Sigmoid colon (tissue), 7 donors: ENCODE data around the gene DPEP2NB. TPM values are rescaled to one million over a fixed set of nuclear protein-coding genes. Genes with fewer than 3 reads are reported as not detected.
A peak's percentile ranks its signal among the peaks of the same experiment; 100 is the strongest.

ENCODE experiments used
- DNase-seq: peaks from one replicate; pipeline ENCODE4 v3.0.0-alpha.2; 2019
- H3K27ac ChIP-seq, 4 donors: fragments of 200-600 bp; sonication (generic); one replicate each; pipeline ENCODE4 v1.5.1; 2016 to 2019; ENCODE audit warnings: mild to moderate bottlenecking in 1 of 4
- H3K27me3 ChIP-seq, 3 donors: fragments of 200-600 bp; sonication (generic); one replicate each; pipeline ENCODE4 v1.5.1; 2019; ENCODE audit warnings: mild to moderate bottlenecking in 1 of 3
- H3K36me3 ChIP-seq, 4 donors: fragments of 200-600 bp; sonication (generic); one replicate each; pipeline ENCODE4 v1.5.1; 2016 to 2019
- H3K4me1 ChIP-seq, 4 donors: fragments of 200-600 bp; sonication (generic); one replicate each; pipeline ENCODE4 v1.5.1; 2017 to 2019
- H3K4me3 ChIP-seq, 4 donors: fragments of 200-600 bp; sonication (generic); one replicate each; pipeline ENCODE4 v1.5.1; 2017 to 2019; ENCODE audit warnings: mild to moderate bottlenecking in 2 of 4, moderate library complexity in 1 of 4
- H3K9me3 ChIP-seq, 4 donors: fragments of 200-600 bp in 3 of 4; sonication (generic) in 3 of 4; one replicate each; pipeline versions ENCODE4 v1.5.1 to v1.6.1; 2013 to 2019
- CTCF ChIP-seq, 4 experiments: fragments of 450-650 bp in 3 of 4; fragments of 200-600 bp in 1 of 4; IDR thresholded peaks; one replicate each; pipeline ENCODE4 v1.5.1; 2016 to 2019; ENCODE audit warnings: antibody characterized with exemption in 4 of 4, mild to moderate bottlenecking in 3 of 4, moderate library complexity in 2 of 4
- EP300 ChIP-seq, 4 donors: sonication (generic); formaldehyde crosslinking; IDR thresholded peaks; one replicate each; pipeline ENCODE4 v1.6.1; 2017; ENCODE audit warnings: antibody characterized with exemption in 4 of 4
- POLR2A ChIP-seq, 2 donors: fragments of 450-650 bp; IDR thresholded peaks; one replicate each; pipeline ENCODE4 v1.6.1; 2016; ENCODE audit warnings: antibody characterized with exemption in 2 of 2, mild to moderate bottlenecking in 2 of 2, moderate library complexity in 2 of 2
- POLR2AphosphoS5 ChIP-seq, 4 donors: sonication (generic); formaldehyde crosslinking; IDR thresholded peaks; one replicate each; pipeline ENCODE4 v1.6.1; 2017; ENCODE audit warnings: antibody characterized with exemption in 4 of 4
- WGBS, 2 donors: extraction: QIAGEN DNeasy Blood & Tissue Kit; methylation state at CpG; one replicate each; pipeline ENCODE4 v1.1.7; 2013; 5-methylcytosine and 5-hydroxymethylcytosine counted together
- intact Hi-C: fragments of 100-400 bp; cut with DNase I; formaldehyde crosslinking; loops from one replicate; pipeline ENCODE4 v1.15.1; 2023
- polyA plus RNA-seq, 3 donors: library from polyadenylated mRNA; stranded (reverse); fragments of 200-250 nt; gene quantifications; one replicate each; pipeline ENCODE4 v1.2.3, GENCODE V29; 2013
- total RNA-seq, 4 donors: library from RNA; depleted of rRNA; stranded (reverse); fragments of >200 nt; gene quantifications; one replicate each; pipeline ENCODE4 v1.1.0, GENCODE V29; 2016
- donor health status: healthy with polysubstance abuse.
- donor health status: Bipolar disorder and iron deficiency.
- donor health status: healthy.

DPEP2NB gene
- total RNA-seq (not detected), polyA plus RNA-seq (not detected)

DNA sequence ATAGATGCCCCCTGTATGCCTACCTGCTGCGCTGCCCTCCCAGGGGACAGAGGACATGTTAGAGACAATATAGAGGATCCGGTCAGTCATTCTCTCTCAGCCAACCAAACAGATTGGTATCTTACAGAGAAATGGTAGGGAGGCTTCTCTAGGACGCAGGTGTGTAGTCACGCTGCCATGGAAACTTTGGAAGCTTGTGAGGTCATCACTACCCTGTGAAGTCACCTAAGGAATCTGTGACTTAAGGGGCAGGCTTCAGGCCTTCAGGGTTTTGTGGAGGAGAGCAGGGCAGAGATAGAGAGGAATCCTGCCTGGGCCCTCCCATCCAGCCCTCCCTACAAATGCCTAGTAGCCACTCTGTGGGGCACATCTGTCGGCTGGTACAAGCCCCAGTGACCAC lies at the start of gene DPEP2NB:
DPEP2NB (minus strand) TSS at position 231 of the 400 bp plus-strand sequence; CDS start at position 90, 141 bp downstream.
- Histone ChIP-seq H3K27me3 (no peaks in the 10 kb centered on the region), H3K27ac (no peak within 1 kb of the TSS), H3K4me3 (no peak within 1 kb of the TSS), H3K9me3 (no peaks in the 10 kb centered on the region), H3K4me1 (no peaks in the 10 kb centered on the region), H3K36me3 (no peaks in the 10 kb centered on the region)
- no peak for DNase-seq
- 79 to 89% methylated on average over 5 of the region's 5 CpGs for WGBS, 2 donors
- no peak for TF ChIP-seq CTCF (IDR thresholded peaks at IDR 0.05)
- TF ChIP-seq EP300 (IDR thresholded peaks at IDR 0.05), result no peak
- intact Hi-C loops, result no loop called here

DNA sequence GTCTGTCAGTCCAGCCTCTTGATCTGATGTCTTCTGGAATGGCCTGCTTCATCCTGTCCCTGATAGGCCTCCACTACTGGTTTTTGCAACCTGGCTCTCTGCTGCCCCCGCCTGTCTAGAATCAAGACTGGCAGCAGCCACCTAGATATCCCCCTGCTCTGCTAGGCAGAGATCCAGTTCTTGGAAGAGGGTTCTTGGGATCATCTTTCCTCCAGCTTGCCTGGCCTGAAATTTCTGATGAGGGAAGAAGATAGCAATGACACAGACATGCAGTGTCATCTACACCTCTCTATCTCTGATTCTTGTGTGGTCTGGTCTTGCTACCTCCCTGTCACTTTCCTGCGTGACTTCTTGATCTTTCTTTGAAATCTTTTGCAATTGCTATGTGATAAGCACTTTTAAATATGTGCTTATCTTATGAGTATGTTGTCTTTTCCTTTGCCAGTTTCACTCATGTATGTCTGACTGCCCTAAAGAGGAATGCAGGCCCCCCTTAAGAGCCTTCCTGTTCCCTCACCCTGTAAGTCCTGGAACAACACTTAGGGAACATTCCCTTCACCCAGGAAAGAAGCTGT lies 49.2 kb upstream of the DPEP2NB start:
- intact Hi-C loops, result no loop called here
- H3K36me3 ChIP-seq, result peaks cover 0 to 37% (median 0%) of the 10 kb centered on the region in 4 donors
- H3K4me3 ChIP-seq, result no peak overlapping the region
- peak overlapping the region in 3 of 4 donors; percentile 51 to 69 (median 59) for H3K27ac ChIP-seq
- no peak for DNase-seq
- H3K4me1 ChIP-seq, result peaks cover 0 to 36% (median 11%) of the 10 kb centered on the region in 4 donors
- H3K9me3 ChIP-seq, result no peaks in the 10 kb centered on the region
- TF ChIP-seq CTCF (IDR thresholded peaks at IDR 0.05), result peak; percentile 24 to 79 (median 64)
- TF ChIP-seq POLR2AphosphoS5 (IDR thresholded peaks at IDR 0.05), result no peak
- H3K27me3 ChIP-seq, result no peaks in the 10 kb centered on the region
- 43 to 45% methylated on average over 2 of the region's 2 CpGs for WGBS, 2 donors

- H3K27ac ChIP-seq, result no peak overlapping the region
- no peaks in the 10 kb centered on the region for H3K9me3 ChIP-seq
- H3K36me3 ChIP-seq, result peaks cover 0 to 41% (median 0%) of the 10 kb centered on the region in 4 donors
- no peak for TF ChIP-seq POLR2AphosphoS5 (IDR thresholded peaks at IDR 0.05)
- no peak for TF ChIP-seq CTCF (IDR thresholded peaks at IDR 0.05)
- no peak for TF ChIP-seq EP300 (IDR thresholded peaks at IDR 0.05)
- no peak for TF ChIP-seq POLR2A (IDR thresholded peaks at IDR 0.05)
- H3K27me3 ChIP-seq, result no peaks in the 10 kb centered on the region
- intact Hi-C loops, result no loop called here
- peaks cover 0 to 25% (median 8%) of the 10 kb centered on the region in 4 donors for H3K4me1 ChIP-seq
- DNase-seq, result peak; percentile 35
- WGBS, 2 donors, result 90 to 92% methylated on average over 4 of the region's 4 CpGs
- H3K4me3 ChIP-seq, result no peak overlapping the region
Observed at GRCh38 chr16:68062910-68063393, 47.2 kb upstream of the DPEP2NB start.

GRCh38 chr16:68061396-68061795 lies 45.7 kb upstream of the DPEP2NB start:
- Histone ChIP-seq H3K4me1 (peaks cover 0 to 20% (median 7%) of the 10 kb centered on the region in 4 donors), H3K27ac (no peak overlapping the region), H3K27me3 (no peaks in the 10 kb centered on the region), H3K4me3 (no peak overlapping the region), H3K9me3 (no peaks in the 10 kb centered on the region), H3K36me3 (peaks cover 0 to 38% (median 0%) of the 10 kb centered on the region in 4 donors)
- intact Hi-C loops, result no loop called here
- TF ChIP-seq CTCF (IDR thresholded peaks at IDR 0.05) (no peak), POLR2A (IDR thresholded peaks at IDR 0.05) (no peak)
- no peak for DNase-seq
- WGBS, 2 donors, result 80 to 92% methylated on average over 3 of the region's 3 CpGs

GRCh38 chr16:68059804-68060203 lies 44.1 kb upstream of the DPEP2NB start:
- Histone ChIP-seq H3K36me3 (peaks cover 0 to 40% (median 0%) of the 10 kb centered on the region in 4 donors), H3K4me3 (no peak overlapping the region), H3K27me3 (no peaks in the 10 kb centered on the region), H3K4me1 (peaks cover 0 to 11% (median 3%) of the 10 kb centered on the region in 4 donors), H3K9me3 (no peaks in the 10 kb centered on the region), H3K27ac (no peak overlapping the region)
- intact Hi-C loops, result no loop called here
- no peak for TF ChIP-seq EP300 (IDR thresholded peaks at IDR 0.05)
- no peak for TF ChIP-seq POLR2A (IDR thresholded peaks at IDR 0.05)
- no peak for TF ChIP-seq CTCF (IDR thresholded peaks at IDR 0.05)
- TF ChIP-seq POLR2AphosphoS5 (IDR thresholded peaks at IDR 0.05), result no peak
- DNase-seq, result peak; percentile 4
